Vagina (tissue), 2 donors: ENCODE results near the gene INTS13.

ENCODE experiments used
- CTCF ChIP-seq, 3 experiments: fragments of 450-650 bp in 2 of 3; fragments of 200-600 bp in 1 of 3; sonication (generic) in 1 of 3; IDR thresholded peaks; one replicate each; pipeline ENCODE4 v1.5.1; 2017 to 2019; ENCODE audit warnings: antibody characterized with exemption in 3 of 3, mild to moderate bottlenecking in 2 of 3, moderate library complexity in 2 of 3
- POLR2A ChIP-seq, 2 donors: fragments of 450-650 bp; IDR thresholded peaks; one replicate each; pipeline ENCODE4 v1.6.1; 2017; ENCODE audit warnings: antibody characterized with exemption in 2 of 2, mild to moderate bottlenecking in 2 of 2, moderate library complexity in 2 of 2
- POLR2AphosphoS5 ChIP-seq, 2 donors: sonication (generic); formaldehyde crosslinking; IDR thresholded peaks; one replicate each; pipeline ENCODE4 v1.9.0; 2017; ENCODE audit warnings: antibody characterized with exemption in 2 of 2, mild to moderate bottlenecking in 2 of 2, low read depth in 1 of 2; ENCODE audit not compliant: insufficient read depth in 1 of 2

- TF ChIP-seq CTCF (IDR thresholded peaks at IDR 0.05), result no peak
- TF ChIP-seq POLR2A (IDR thresholded peaks at IDR 0.05), result no peak
- no peak for TF ChIP-seq POLR2AphosphoS5 (IDR thresholded peaks at IDR 0.05; ENCODE audit: insufficient read depth in 1 of 2, low read depth in 1 of 2)
Measured at GRCh38 chr12:26948309-26948708, 10.5 kb upstream of the INTS13 start.
